HG03457 (cell line): ENCODE results near the gene PTPN3.

Experiments used
- ATAC-seq: cut with Tn5 transposase; IDR thresholded peaks from one replicate; pipeline ENCODE4 v1.9.1; 2021; ENCODE audit warnings: moderate number of reproducible peaks; ENCODE audit not compliant: unreplicated experiment

PTPN3 gene

DNA sequence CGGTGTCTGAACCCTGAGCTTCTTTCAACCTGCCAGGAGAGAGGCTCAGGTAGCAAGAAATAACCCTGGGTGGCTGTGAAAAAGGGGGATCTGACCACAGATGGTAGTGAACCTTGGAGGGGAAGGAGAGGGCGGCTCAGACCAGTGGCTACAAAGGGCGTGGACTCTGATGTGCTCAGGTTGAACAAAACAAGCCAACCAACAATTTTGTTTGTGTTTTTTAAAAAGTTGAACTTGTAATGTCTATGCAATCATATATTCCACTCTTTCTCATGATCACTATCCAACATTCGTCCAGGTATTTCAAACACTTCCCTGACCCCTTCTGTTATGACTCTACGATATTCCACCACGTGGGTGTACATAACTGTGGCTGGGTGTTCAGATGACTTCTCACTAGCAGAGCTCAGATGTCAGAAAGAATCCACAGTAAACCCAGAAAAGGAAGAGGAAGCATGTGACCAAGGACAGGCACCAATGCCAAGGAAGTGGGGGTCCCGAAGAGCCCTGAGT lies 20.0 kb downstream of the PTPN3 start:
- no peak for ATAC-seq

DNA sequence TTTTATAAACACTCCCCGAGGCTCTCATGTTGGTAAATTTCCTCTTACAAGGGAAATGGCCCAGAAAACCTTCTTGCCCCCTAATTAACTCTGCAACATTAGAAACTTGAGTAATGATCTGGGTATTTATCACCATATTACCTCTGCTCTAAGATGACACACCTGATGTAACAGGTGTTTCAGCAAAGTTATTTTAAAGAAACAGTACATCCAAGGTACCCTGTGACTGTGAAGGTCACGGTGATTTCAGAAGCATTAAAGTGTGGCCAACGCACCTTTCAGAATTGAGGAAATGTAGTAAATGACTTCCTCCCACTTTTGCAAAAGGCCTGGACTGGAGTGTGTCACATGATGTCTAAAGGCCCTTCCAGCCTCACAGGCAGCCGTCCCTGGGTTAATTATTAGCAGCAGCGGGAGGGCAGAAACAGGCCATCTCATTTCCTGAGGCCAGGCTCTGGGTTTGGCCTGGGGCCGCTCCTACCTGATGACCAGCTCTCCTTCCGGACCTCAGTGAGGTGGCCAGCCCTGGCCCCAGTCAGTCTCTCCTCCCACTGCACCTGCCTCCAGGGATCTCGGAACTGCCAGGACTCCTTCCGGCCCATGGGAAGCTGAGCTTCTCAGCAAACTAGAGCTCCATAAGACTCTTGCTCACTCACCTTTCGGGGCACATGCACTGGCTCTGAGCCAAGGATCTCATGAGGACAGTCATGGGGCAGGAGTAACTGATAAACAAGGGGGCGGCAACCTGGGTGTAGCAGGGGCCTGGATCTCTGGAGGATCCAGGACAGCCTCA lies 20.7 kb downstream of the PTPN3 start:
- ATAC-seq, result peak; percentile 94

DNA sequence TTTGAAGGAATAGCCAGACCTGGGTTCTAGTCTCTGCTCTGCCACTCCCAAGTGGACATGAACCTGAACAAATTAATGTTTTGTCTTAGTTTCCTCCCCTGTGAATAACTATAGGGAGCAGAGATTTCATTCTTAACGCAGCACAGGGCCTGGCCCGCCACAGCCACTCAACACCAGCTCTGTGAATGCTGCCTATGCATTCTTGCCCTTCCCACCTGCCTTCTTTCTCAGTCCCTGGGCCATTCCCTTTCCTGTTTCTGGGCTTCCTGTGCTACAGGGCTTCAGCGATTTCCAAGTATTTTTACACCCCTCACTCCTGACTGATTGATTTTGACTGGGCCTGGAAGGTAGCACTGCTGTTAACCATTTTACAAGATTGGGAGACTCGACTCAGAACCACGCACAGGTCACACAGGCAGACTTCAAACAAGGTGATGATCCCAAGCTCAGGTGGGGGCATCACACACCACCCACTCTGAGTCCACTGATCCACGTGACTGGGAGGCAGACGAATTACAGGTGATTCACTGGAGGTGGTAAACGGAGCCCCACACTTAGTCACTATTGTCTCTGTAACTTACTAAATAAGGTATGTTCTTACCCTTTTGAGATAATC lies 21.4 kb downstream of the PTPN3 start:
- no peak for ATAC-seq

GRCh38 chr9:109475526-109475925 lies 22.6 kb downstream of the PTPN3 start:
- no peak for ATAC-seq

DNA sequence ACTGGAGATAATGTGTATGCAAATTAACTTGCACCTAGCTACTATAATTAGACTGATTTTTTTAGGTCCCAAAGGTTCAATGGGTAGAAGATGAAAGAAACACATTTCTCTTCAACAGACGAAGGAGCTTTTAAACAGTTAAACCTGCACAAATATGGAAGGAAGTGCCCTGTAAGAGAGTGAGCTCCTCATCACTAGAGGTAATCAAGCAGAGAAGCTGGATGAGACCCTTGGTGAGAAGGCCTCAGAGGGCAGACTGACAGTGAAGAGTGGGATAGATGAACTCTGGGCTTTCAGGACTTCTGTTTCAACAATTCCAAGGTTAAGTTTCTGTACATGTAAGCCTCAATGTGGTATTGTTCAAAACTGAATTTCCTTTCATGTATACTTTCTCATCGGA lies 23.2 kb downstream of the PTPN3 start:
- ATAC-seq, result no peak

GRCh38 chr9:109474170-109474569 lies 23.9 kb downstream of the PTPN3 start:
- no peak for ATAC-seq

DNA sequence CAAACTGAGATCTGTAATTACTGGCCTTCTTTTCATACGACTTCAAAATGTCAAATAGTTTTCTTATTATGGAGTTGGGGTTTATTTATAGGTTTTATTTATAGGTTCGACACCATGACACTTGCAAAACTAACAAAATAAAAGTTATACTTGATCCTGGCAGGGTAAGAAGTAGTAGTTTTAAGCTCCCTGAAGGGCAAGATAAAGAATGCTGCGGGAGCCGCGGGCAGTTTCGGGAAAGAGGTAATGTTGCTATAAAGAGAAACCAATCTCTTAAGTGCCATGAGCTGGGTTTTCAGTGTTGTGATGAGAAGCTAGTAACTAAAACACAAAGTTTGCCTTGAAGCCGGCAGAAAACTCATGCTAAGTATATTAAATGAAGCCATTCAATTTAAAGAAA lies 24.8 kb downstream of the PTPN3 start:
- no peak for ATAC-seq

DNA sequence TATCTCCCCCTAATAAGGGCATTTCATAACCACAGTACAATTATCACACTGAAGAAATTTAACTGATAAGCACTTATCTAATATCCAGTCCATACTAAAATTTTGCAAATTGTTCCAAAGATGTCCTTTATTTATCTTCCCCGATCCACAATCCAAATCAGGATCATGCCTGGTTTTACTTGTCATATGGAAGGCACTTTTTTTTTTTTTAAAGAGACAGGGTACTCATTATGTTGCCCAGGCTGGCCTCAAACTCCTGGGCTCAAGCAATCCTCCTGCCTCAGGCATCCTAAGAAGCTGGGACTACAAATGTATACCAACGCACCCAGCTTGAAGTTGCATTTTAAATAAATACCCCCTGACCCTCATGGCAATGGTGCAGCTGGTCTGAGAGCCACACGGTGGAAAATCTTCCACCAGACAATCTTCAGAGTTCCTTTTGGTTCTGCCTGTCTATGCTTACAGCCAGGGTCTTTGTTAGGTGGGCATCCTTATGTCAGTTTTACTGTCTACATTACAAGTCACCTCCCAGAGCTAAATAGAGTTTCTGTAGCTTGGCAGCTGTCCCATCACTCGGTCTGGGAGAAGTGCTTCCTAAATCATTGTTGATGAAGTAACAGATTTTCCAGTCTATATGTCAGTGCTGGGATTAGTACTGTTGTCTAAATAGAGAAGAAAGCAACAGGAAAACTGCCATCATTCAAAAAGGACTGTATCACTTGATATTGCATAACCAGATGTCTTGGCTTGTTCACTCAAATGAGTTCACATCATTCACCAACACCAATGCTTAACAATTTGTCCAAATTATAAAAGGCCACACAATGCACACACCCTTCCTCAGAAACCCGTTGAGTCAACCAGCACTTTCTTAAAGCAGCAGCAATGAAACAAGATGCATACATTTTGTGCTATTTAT lies 26.4 kb downstream of the PTPN3 start:
- no peak for ATAC-seq

GRCh38 chr9:109469646-109470358 lies 28.3 kb downstream of the PTPN3 start:
- peak; percentile 91 for ATAC-seq

DNA sequence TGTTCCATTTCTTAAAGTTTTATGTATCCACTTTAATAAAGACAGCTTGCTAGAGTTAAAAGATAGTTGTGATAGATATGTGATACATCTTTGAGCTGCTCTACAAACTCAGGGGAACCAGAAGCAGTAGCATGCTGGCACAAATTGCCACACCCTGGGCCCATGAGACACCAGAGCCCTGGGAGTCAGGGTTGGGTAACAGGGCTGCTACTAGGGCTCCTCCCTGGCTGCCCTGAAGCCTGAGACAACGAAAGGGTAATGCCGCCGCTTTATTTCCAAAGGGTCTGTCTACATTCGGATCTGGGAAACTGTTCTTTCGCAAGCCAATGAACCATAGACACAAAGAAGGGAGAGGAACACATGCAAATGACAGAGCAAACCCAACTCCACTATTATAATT lies 29.2 kb downstream of the PTPN3 start:
- ATAC-seq, result no peak

GRCh38 chr9:109467936-109468335 lies 30.2 kb downstream of the PTPN3 start:
- no peak for ATAC-seq

DNA sequence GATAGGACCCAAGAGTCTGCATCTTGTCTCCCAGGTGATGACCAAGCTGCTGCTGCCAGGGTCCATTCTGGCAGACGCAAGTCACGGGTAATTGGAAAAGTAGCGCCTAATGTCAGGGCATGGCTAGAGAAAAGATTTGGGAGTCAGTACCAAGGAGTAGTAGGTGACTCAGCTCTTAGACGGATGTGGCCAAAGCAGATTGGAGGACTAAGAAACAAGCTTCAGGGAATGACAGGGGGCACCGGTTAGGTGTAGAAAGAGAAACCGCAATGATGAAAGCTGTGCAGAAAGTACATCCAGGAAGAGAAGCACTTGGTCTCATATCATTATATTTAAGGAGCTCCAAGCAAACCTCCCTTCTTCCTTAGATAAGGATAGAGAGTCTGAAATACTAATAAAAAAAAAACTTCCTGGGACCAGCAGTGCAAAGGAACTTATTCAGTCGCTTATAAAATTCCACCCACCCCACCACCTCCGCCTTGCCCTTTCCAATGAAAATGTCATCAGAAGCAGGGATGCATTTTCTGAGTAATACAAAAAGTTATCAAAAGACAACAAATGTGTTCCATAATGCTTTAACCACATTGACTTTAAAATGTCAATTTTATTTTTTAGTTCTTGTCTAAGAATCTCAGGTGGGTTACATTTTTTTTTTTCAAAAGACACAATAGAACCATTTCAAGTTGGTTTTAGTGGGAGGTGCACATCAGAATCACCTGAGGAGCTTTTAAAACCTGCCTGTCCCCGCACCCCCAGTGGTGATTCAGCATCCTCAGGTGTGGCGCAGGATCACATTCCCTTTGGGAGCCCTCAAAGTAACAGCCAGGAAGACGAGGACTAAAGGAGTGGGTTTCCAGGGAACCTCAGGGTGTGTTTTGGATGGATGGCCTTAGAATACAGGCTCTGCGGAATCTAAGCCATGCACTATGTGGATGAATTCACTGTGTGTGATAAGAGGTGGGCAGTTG lies 31.2 kb downstream of the PTPN3 start:
- ATAC-seq, result no peak

- no peak for ATAC-seq
These were observed 34.0 kb downstream of the PTPN3 start for GRCh38 chr9:109463924-109464625.

DNA sequence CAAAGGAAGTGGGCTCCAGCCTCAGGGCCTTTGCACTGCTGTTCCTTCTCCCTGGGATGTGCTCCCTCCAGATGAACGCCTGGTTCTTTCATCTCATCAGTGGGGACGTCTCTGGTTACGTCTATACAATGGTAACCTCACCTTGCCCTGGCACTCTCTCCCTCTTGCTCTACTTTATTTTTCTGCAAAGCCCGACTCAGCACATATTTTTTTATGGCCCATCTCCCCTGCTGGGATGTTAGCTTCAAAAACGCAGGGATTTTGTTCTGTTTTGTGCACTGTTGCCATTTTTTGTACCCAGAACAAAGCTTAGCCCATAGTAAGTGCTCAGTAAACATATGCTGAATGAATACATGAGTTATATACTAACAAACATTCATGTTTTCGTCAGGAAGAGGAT lies 37.5 kb downstream of the PTPN3 start:
- no peak for ATAC-seq

DNA sequence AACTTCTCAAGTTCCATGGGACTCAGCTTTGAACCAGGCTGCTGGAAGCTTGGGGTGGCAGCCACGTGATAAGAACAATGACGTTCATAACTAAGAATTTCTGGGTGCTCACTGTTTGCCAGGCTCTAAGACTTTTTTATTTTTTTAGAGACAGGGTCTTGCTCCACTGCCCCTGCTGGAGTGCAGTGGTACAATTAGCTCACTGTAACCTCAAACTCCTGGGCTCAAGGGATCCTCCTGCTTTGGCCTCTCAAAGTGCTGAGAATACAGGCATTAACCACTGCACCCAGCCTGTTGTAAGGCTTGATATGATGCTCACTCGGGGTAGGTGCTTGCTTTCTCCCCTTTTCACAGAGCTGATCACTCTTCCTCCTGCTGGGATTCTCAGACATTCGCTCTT lies 38.7 kb downstream of the PTPN3 start:
- no peak for ATAC-seq

DNA sequence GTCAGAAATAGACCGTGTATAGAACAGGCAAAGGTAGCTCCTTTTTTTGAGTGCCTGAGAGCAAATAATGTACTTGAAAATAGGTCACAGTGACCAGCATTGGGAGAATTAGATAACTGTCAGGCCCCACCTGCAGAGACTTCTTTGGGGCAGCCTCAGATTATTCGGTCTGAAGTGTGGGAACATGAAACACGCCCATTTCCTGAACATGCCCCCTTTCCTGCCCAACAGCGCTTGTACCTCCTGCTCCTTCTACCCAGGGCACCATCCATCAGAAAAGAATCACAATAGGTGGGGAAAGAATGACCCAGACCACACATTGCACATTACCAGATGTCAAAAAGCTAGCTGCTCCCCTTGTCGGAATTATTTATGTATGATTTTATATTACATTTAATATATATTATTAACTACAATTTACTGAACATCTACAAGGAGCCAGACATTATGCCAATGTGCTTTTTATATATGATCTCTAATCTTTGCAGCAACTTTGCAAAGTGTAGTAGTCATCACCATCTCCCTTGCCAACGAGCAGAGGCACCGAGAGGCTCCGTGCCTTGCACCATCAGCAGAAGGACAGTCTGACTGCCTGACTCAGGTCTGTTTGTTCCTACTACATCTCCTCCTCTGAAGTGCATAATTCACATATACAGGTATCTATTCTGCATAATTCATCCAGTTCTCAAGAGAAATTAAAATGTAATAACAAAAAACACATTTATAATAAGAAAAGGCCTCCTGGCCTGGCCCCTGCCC lies 39.5 kb downstream of the PTPN3 start:
- no peak for ATAC-seq

DNA sequence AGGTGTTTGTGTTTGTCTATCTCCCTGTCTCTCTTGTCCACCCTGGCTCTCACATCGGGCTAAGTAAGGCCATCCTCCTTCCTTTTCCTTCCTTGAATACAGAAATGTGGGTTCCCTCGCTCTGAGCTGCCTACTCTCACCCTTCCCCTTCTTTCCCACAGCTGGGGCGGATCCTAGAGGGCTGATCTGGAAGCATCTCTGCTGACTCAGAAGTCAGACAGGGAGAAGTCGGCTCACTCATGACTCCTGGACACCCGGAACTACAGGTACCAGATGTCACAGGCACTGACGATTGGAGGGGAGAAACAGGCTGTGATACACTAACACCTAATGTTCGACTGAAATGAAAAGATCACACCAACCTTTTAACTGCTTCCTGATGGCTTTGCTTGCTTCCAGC lies 41.3 kb downstream of the PTPN3 start:
- no peak for ATAC-seq

- no peak for ATAC-seq
These were observed 42.2 kb downstream of the PTPN3 start for GRCh38 chr9:109455861-109456260.
